ENCODE data around the gene DAPK1.

- TF ChIP-seq CTCF (IDR thresholded peaks at IDR 0.05; ENCODE audit: poor library complexity) = no peak
- TF ChIP-seq EZH2 (IDR thresholded peaks at IDR 0.05; ENCODE audit: borderline replicate concordance) = no peak
These were observed 148.9 kb downstream of the DAPK1 start for GRCh38 chr9:87646546-87646945.
